ENCODE measurements around the gene PDGFB.

DNA sequence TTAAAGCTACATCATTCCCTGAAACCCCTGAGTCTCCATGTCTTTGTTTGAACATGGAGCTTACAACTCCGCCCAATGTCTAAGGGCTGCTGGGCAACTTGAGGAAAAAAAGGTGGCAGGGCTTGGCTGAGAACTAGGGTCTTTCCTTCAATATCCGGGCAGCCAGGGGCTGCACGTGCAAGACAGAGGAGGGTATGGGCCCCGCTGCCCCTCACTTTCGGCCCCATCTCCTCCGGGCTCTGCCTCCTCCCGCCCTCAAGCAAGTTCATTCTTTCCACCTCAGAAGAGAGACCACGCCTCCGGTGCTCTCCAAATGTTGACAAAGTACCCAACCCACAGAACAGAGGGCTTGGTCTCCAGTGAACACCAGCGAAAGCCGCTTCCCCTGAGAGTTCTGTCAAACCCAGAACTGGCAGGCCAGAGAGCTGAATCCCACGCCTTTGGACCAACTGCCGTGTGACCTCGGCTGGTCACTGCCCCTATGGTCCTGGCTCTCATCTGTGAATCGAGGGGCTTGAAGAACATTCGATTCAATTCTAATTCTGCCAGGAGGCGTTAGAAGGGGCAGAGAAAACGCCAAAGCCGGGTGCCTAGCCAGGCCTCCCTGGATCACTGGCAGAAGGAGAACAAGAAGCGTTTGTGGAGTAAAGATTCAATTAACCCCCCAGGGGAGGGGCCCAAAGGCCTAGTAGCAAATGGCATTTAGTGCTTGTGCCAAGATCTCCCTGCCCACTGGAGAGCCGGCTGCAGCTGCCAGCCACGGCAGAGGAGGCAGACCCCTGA, 7.3 kb downstream of the PDGFB start:
- TF ChIP-seq, protein P1, sequence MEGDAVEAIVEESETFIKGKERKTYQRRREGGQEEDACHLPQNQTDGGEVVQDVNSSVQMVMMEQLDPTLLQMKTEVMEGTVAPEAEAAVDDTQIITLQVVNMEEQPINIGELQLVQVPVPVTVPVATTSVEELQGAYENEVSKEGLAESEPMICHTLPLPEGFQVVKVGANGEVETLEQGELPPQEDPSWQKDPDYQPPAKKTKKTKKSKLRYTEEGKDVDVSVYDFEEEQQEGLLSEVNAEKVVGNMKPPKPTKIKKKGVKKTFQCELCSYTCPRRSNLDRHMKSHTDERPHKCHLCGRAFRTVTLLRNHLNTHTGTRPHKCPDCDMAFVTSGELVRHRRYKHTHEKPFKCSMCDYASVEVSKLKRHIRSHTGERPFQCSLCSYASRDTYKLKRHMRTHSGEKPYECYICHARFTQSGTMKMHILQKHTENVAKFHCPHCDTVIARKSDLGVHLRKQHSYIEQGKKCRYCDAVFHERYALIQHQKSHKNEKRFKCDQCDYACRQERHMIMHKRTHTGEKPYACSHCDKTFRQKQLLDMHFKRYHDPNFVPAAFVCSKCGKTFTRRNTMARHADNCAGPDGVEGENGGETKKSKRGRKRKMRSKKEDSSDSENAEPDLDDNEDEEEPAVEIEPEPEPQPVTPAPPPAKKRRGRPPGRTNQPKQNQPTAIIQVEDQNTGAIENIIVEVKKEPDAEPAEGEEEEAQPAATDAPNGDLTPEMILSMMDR (IDR thresholded peaks at IDR 0.05) = no peak
- TF ChIP-seq POLR2AphosphoS5 (IDR thresholded peaks at IDR 0.05) = peak in 2 of 4 donors; percentile 31 to 38
- no peak for TF ChIP-seq POLR2A (IDR thresholded peaks at IDR 0.05)
- TF ChIP-seq EP300 (IDR thresholded peaks at IDR 0.05) = no peak

Measured in sigmoid colon (tissue), 4 donors.